Measurements from ENCODE around the gene MYLK2.

Gene MYLK2

GRCh38 chr20:31858760-31859083 lies 39.6 kb downstream of the MYLK2 start:
- DNase-seq = no peak

DNA sequence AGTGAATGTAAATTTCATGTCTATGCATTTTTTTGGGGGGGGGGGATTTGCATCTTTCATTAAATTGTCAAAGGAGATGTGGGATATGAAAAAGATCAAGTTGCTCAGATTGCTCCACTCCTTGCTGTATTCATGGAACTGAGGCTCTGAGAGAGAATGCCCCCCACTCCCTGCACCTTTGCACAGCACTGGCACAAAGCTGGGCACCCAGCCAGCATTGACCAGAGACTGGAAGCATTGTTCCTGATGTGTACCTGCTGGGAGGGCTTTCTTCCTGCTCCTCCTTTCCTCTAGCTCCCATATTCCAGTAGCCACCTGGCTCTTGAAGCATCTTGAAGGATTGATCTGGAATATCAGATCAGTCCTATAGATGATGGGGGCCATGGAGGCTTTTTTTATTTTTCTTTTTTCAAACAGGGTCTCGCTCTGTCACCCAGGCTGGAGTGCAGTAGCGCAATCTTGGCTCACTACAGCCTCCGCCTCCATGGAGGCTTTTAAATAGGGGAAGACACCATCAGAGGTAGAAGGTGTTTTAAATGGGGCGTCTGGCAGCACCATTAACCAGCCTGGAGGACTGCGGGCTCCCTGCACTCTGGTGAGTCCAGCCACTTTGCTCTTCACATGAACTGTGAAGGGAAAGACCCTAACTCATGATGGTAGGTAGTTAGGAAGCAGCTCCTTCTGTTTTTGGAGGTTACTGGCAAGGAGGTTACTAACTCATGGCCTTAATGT lies 40.3 kb downstream of the MYLK2 start:
- DNase-seq = no peak

GRCh38 chr20:31859998-31860380 lies 40.8 kb downstream of the MYLK2 start:
- DNase-seq = no peak

- DNase-seq = no peak
These were observed 41.4 kb downstream of the MYLK2 start for GRCh38 chr20:31860390-31861134.

DNA sequence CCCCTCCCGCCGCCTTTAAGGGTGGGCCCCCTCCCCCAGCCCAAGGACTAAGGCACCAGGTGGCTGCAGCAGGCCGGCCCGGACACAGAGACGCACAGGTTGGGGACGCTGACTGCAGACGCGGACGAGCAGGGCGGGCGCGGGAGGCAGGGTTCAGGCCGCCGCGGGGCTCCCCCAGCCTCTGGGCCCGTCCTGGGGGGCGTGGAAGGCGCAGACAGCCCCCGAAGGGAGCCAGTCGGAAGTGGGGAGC lies 41.9 kb downstream of the MYLK2 start:
- DNase-seq = no peak

- DNase-seq = peak; percentile 50
These were observed 42.4 kb downstream of the MYLK2 start for GRCh38 chr20:31861385-31862156.

- DNase-seq = no peak
These were observed 43.0 kb downstream of the MYLK2 start for GRCh38 chr20:31862157-31862470.

- DNase-seq = no peak
These were observed 43.4 kb downstream of the MYLK2 start for GRCh38 chr20:31862506-31862905.

DNA sequence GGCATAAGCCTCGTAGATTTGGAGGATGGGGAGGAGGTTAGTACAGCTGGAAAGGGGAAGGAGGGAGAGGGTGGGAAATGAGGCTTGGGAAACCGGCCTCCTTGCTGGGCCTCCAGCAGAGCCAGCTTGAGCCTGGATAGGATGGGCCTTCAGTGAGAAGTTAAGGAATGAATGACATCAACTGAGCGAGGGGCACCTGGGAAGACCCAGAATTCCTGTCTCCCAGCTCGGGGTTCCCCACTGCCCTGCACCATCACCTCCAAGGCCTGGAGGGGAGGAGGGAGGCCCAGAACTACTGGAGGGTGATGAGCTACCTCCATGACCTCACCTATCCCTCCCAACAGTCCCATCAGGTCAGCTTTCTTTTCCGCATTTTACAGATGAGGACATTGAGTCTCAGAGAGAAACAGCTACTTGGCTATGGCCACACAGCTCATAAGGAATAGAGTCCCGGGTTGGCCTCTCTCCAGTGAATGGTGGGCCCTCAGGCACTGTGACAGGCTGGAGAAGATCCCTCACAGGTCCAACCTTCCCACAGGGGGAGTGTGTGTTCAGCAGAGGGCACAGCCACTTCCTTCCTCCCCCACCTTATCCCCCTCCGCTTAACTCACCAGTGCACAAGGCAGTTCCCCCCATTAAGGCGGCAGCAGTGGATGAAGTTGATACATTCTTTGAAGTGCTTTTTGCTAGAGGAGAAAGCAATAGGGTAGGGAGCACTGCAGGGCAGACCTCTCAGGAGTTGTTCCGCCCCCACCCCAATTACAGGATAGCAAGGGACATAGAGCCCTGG lies 44.3 kb downstream of the MYLK2 start:
- no peak for DNase-seq

DNA sequence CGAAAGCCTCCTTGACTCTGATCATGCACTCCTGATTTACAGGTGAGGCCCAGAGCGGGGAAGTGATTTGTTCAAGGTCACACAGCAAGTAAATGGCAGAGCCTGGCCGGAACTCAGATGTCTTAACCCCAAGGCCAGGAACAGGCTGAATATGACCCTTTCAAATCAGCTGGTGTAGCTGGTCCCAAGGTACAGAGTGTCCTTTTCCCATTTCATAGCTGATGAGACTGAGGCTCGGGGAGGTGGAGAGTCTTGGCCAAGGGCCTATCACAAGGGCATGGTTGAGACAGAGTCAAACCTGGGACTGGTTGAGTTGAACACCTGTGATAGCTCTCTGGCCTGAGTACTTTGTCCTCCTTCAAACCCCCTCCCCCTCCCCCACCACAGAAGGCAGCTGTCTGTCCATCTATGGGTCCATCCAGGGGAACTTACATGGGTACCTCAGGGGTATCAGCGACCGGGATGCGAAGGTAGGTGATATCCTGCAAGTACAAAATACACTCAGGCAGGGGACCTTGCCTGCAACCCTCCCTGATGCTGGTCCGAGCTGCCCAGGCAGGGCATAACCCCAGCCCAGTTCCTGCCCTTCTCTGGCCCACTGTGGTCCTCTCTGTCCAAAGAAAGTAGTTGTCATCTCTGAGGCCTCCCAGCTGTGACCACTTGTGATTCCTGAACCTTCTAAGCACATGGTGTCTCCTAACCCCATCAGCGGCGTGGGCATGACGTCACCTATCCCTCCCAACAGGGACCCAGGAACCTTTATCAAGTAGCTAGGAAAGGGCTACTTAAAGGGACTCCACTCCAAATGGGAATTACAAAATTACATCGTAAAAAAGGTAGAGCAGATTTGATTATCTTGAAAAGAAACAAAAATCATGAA lies 45.6 kb downstream of the MYLK2 start:
- DNase-seq = no peak

DNA sequence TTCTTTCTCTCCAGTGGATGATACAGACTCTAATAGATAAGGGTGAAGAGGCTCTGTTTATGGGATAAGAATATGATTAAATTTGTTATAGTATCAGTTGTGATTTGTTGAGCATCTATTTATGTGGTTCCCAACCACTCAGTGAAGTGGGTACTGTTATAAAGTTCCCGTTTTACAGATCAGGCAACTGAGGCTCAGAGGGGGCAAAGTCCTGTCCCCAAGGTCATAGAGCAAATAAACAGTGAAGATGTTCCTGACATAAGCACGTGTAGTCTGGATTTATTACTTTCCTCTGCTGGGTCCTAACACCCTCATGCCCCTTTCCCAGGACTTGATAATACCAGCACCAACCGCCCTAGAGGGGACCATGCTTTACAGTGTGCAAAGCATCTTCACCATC lies 47.1 kb downstream of the MYLK2 start:
- DNase-seq = no peak

DNA sequence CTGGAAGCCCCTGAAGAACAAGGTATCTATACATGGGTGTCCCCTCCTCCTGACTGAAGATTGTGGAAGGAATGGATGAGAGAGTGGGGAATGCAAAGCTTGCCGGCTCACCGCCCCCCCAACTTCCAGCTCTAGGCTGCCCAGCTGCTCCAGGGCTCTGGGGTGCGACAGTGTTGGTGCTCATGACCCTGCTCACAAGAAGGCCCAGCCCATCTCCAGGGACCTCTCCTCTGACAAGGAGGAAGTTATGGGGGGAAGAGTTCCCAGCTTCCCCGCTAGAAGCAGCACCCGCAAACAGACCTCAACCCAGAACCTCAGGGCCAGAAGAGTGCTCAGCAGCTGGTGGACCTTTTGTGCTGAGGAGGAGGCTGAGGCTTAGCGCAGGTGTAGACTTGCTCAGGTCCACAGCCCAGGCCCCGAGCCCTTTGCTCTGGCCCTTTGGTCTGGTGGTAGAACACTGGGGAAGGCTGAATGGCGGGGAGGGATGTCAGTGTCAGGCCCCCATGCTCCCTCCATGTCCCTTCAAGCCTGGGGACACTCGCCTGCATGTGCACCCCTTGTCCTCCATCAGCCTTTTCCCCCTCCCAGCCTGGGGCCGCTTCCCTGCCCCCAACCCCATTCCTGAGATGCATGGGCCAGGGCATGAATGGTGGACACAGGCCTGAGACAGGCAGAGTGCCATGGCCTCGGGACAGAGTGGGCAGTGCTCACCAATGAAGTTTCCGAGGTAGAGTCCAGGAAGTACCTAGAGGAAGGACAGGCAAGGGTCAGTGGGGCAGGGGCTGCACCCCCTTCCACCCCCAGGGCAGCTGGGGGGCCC lies 49.9 kb downstream of the MYLK2 start:
- no peak for DNase-seq

GRCh38 chr20:31869673-31869941 lies 50.5 kb downstream of the MYLK2 start:
- no peak for DNase-seq

- DNase-seq = no peak
These were observed 51.0 kb downstream of the MYLK2 start, which contains the start of the genes DUSP15 and TTLL9 for GRCh38 chr20:31869942-31870725. DUSP15 (minus strand) TSS chr20:31870527; CDS start chr20:31870337, 190 bp downstream. TTLL9 (plus strand) TSS chr20:31870634; CDS start chr20:31871127, 493 bp downstream.

GRCh38 chr20:31870726-31871617 lies 51.8 kb downstream of the MYLK2 start:
- DNase-seq = no peak

DNA sequence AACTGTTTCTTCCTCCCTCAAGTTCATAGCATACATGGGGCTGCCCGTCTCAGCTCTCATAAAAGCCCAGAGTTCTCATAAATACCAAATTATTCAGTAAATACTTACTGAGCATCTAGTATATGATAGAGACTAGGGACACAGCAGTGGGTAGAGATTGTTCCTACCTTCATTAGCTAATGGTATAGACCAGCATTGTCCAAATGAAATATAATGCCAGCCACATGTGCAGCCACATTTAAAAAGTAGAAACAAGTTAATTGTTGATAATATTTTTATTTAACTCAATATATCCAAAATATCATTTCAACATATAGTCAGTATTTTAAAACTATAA lies 52.4 kb downstream of the MYLK2 start:
- no peak for DNase-seq

DNA sequence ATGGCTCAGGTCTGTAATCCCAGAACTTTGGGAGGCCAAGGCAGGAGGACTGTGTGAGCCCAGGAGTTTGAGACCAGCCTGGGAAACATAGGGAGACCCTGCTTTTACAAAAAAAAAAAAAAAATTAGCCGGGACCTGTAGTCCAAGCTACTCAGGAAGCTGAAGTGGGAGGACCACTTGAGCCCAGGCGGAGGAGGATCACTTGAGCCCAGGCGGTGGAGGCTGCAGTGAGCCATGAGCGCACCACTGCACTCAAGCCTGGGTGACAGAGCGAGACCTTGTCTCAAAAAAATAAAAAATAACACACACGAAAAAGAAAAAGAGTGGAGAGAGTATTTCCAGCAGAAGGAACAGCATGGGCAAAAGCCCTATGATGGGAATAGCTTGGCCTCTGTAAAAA lies 53.2 kb downstream of the MYLK2 start:
- no peak for DNase-seq

- no peak for DNase-seq
These were observed 56.5 kb downstream of the MYLK2 start for GRCh38 chr20:31875671-31876070.

GRCh38 chr20:31877684-31878083 lies 58.5 kb downstream of the MYLK2 start:
- DNase-seq = no peak

Measured in effector CD8-positive, alpha-beta T cell (primary cell).